GM12874 (cell line): ENCODE results near the gene ABLIM1.

Source experiments
- TF ChIP-seq, protein P1 (sequence below): IDR thresholded peaks from 2 replicates; pipeline ENCODE4 v1.5.1; 2011; ENCODE audit warnings: low read depth, mild to moderate bottlenecking, control low read depth, low read length, moderate library complexity; ENCODE audit not compliant: insufficient read depth

ABLIM1 gene

DNA sequence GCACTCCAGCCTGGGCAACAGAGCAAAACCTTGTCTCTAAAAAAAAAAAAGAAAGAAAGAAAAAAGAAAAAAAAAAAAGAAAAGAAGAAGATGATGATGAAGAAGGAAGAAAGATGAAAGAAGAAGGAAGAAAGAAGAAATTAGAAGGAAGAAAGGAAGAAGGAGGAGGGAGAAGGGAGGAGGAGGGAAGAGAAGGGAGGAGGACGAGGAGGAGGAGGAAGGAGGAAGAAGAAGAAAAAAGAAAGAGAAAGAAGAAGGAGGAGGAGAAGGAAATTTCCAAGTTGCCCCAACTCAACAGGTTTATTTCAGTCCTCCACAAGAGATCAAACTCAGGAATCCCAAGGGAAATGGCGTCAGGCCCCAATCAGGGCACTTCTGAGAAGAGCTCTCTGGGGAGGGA lies 115.7 kb downstream of the ABLIM1 start:
- TF ChIP-seq, protein P1, sequence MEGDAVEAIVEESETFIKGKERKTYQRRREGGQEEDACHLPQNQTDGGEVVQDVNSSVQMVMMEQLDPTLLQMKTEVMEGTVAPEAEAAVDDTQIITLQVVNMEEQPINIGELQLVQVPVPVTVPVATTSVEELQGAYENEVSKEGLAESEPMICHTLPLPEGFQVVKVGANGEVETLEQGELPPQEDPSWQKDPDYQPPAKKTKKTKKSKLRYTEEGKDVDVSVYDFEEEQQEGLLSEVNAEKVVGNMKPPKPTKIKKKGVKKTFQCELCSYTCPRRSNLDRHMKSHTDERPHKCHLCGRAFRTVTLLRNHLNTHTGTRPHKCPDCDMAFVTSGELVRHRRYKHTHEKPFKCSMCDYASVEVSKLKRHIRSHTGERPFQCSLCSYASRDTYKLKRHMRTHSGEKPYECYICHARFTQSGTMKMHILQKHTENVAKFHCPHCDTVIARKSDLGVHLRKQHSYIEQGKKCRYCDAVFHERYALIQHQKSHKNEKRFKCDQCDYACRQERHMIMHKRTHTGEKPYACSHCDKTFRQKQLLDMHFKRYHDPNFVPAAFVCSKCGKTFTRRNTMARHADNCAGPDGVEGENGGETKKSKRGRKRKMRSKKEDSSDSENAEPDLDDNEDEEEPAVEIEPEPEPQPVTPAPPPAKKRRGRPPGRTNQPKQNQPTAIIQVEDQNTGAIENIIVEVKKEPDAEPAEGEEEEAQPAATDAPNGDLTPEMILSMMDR: no peak

DNA sequence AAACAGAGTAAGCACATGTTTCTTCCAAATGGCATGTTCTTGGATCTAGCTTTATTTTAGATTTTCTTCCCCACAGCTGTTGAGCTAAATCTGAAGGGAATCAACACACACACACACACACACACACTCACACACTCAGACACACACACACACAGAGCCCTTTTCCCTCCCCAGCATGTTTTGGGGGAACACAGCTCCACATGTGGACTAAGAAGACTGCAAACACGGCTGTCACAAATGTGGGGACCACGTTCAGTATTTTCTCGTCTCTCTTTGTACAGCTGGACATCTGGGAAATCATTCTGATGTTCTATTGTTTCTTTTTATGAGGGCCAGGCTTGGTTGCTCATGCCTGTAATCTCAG lies 116.3 kb downstream of the ABLIM1 start:
- TF ChIP-seq, protein P1: no peak

DNA sequence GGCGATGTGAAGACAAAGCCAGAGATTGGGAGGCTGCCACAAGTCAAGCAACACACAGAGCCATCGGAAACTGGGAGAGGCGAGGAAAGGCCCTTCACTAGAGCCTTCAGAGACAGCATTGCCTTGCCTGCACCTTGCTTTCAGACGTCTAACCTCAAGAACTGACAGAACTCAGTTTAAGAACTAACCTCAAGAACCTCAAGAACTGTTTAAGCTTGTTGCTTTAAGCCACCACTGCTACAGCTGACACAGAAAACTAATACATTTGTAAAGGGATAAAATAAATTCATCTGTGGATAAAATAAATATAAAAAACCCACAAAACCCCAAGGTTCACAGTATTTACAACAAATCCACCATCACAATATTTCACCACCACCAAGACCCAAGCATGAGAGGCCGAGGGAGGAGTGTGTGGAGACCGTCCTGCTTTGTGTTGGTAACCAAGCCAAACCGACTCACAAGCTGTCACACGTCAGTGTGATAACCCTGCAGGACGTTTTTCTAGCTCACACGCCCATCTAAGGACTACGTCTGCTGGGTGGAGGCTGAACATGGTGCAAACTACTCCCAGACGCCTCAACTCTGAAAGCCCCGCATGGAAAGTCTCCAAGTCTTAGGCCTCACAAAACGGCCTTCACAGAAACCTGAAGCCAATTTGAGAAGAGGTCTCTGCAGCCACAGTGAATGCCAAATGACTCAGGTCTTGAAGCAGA lies 116.8 kb downstream of the ABLIM1 start:
- TF ChIP-seq, protein P1: no peak

DNA sequence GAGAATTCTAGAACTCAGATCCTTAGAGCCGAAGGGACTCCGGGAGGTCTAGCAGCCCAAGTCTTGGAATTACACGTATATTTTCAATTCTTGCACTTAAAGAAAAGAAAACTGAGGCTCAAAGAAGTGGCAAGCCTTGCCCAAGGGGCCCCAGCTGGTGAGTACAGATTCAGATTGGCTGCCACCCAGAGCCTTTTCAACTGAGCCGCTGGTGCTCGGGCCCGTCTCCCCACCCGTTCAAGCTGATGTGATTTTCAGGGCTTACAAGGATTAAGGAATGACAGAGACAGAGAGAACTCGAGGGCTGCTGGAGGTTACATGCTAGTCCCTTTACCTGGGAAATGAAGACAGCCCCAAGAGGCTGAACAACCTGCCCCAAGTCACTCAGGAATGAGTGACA lies 117.8 kb downstream of the ABLIM1 start:
- TF ChIP-seq, protein P1: no peak

DNA sequence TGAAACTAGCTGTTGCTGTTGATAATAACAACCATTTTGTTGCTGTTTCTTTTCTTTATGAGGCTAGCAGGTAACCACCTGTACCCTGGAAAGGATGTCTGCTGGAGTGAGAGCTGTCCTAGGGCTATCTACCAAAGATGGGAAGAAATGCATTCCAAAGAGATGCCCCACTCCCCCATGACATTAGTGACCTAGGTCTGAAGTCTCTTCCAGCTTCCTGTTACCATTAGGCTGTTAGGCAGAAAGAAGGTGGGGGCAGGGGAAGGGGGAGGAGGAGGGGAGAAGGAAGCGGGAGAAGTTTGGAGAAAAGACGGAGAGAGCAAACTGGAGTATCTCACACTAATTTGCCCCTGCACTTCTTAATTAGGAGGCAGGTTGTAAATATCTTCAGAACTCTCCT lies 118.5 kb downstream of the ABLIM1 start:
- TF ChIP-seq, protein P1: no peak

DNA sequence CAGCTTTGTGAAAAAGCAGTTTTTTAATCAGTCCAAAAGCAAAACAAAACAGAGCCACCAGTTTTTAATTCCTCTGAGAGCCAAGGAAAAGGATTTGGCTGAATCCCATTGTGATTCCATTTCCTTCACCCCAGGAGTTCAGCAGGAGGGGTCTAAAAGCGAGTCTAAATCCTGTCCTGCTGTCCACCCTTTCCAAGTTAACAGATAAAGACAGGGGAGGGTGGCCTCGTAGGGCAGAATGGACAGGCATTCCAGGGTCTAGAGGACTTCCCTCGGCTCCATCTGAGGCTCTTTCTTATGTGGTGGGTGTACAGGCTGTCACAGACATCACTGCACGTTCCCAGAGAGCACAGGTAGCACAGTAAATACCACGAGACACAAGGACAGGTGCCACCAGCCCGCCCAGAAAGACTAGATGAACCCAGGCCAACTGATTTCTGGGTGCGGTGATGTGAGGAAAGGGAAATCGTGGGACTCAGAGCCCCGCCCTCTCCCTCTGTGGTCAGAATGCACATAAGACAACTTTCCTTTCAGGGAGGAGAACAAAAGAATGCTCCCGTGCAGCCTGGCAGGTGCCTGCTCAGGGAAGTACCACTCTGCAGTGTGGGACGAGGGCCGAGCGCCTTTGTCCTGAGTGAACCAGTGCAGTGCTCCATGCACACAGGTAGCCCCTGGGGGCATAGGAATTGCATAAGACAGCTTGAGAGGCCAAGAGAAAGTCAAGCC lies 119.7 kb downstream of the ABLIM1 start:
- TF ChIP-seq, protein P1: no peak

DNA sequence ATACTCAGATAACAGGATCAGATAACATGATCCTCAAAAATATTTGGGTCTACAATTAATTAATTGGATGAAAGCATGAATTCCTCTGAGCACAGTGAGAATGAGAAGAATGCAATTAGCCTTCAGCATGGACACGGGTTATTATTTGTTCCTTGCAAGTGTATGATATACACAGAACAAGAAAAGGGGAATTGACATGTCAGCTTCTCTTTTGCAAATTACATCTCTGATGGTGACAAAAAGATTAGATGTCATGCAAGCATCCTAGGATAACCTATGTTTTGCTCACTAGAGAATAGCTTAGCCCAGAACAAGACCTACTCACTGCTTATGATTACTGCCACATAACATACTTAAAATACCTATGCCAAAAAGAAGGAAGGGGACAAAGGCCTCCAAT lies 120.3 kb downstream of the ABLIM1 start:
- TF ChIP-seq, protein P1: no peak
